IPS-NIHi7 (cell line): ENCODE data around the gene MYCL.

Experiments
- DNase-seq: peaks from one replicate; pipeline ENCODE4 v3.0.0; 2012; ENCODE audit warnings: mixed read lengths; ENCODE audit errors: extremely low spot score

MYCL gene

DNA sequence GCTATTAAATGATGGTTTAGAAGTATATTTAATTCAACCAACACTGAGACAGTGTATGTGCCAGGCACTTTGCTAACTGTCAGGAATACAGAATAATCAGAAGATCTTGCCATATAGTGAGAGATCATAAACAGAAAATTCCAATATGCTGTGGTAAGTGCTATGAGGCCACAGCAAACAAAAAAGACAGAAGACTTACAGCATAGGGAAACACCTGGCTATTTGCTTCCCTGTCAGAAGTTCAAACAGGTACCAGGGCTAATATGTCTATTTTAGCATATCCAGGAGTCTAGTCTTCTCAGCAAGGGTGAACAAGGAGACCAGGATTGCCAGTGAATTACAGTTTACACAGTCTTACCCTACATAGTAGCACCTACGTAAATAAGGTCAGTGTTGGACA, 48.8 kb downstream of the MYCL start:
- DNase-seq = no peak

DNA sequence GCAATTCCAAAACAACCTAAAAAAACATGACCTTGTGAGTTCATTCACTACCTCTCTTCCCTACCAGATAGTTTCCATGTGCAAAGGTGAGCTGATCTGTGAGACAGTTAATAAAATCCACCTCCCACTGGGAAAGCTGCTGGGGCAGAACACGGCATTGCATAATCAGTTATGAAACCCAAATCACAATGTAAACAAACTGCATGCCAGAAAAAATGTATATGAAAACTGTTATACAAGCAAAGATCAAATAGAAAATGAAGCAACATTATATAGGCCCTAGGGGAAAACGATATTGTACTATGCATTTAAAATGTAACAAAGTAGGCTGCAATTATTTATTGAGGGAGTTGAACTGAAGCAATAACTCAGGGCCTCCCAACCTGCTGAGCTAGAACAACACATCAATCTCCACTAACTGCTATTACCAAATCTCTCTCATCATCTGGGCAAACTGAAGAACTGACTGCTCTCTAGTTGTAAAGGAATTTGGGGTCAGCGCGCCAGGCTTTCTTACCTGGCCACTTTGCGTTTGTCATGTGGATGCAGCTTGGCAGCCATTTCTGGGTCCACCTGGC, 49.4 kb downstream of the MYCL start:
- no peak for DNase-seq

DNA sequence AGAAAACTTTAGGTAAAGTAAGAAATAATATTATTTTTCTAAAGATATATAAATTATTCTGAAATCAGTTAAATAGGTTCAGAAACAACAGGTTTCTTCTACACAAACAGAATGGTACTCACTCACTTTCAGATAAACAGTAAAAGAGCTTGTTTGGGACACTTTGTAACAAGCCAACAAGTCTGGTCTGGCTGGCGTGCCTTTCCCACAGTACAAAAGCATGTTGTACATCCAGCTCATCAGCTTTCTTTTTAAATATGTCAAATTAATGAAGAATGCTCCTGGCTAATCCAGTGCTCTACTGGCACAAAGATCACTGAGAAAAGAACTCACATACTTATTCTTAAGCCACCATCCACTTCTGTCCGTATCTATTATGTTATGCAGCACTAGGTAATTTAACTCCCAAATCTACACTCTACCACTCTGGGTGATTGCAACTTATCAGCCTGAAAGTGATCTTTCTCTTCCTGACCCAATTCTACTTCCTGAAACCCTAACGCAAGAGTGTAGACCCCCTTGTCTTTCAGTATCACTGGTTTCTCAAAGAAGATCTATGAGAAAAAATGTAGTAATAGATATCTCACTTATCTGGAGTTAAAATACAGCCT, 51.0 kb downstream of the MYCL start:
- DNase-seq = no peak

DNA sequence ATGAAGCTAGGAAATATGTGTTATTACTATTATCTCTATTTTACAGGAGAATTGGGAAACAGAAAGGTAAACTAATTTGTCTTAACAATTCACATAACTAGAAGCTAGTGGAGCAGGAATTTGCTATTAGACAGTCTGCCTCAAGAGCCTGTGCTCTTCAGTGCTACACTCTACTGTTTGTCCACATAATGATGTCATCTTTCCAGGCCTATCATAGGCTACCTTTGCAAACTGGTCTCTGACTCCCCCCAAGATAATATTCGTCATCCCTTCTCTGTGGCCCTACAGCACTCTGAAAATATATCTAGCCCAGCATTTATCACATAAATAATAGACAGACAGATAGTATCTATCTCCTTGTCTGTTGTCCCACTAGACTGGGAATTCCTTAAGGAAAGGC, 52.5 kb downstream of the MYCL start:
- DNase-seq = no peak

DNA sequence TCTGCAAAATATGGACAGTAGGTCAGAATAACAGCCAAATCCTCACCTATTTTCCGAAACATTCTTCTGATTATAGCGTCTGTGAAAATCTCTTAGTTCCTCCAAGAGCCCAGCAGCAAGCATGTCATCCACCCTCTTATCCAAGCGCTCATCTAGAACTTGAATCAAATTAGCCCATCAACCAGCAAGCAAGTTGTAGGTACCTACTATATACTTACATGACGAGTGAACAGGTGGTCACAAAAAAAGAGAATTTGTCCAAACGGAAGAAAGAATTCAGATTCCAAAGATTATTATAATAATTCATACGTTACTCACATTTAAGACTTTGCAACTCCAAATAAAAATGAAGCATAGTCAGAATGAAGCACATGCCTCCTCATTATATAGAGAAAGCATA, 53.8 kb downstream of the MYCL start:
- DNase-seq = no peak

DNA sequence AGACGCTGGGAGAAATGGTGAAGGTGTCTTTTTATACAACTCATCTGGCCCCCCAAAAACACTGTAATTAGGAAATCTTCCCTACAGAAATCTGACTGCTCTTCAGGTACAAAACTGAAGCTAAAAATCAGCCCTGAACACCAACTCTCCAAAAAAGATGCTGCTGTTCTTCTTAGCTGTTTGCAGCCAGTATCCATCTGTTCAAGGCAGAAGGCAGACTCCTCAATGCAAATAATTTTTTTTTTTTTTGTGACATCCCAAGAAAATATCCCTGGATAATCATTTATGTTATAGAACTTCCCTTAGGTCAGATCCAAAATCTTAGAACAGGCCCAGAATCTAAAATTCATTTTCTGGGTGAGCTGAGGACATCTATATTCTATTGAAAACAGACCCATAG, 54.9 kb downstream of the MYCL start:
- no peak for DNase-seq

DNA sequence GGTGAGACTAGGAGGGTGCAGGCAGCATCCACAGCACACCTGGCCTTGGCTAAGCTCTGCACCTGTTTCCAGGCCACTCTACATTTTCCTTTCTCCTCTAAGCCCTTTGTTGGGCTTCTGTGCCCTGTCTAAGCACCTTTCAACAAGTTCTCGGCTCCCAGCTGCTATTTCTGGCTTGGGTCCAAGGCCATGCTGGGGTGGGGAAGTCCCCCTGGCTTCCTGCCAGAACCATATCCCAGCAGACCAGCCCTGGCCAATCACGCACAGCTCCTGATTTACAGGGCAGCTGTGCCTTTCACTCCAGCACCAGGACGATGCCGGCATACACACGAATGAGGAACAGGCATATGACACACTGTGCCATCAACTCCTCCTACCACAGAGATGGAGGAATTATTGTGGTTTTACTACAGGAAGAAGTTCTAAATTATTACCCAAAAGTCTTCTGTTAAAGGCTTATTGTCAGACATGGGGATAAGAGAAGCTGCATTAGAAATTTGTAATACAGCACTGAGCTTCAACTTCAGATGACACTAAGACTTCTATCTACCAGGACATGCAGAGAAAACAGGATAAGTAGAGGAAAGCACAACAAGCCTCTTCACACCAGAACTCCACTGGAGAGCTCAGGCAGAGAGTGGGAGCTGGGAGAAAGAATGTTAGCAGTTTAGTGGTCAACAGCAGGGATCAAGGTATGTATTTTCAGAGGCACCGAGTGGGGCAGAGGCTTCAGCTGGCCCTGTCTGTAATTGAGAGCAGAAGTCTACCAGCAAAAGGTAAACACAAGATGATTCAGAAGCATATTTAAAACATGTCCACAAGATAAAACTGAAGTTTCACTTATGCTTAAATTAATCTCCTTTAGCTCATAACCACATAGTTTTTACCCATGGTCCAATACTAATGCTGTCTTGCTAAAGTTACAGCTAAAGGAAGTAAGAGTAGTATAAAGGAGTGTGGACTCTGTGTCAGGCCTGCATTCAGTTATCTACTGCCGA, 55.8 kb downstream of the MYCL start:
- DNase-seq = no peak
